Progenitor cell of endocrine pancreas (in vitro differentiated cells): ENCODE results near the gene DNAH11. TPM values are rescaled to one million over a fixed set of nuclear protein-coding genes. Genes with fewer than 3 reads are reported as not detected.
"Not testable (repeated sequence)": the region's sequence is repeated elsewhere in the genome, so short reads cannot be mapped to it uniquely, and the experiment has no call there.

ENCODE experiments used
- DNase-seq: peaks from one replicate; pipeline ENCODE4 v3.0.0; 2021; ENCODE audit warnings: low spot score; ENCODE audit not compliant: unreplicated experiment
- H3K27ac Mint-ChIP-seq: 2 replicates; pipeline ENCODE4 v1.8.0; 2021; ENCODE audit warnings: mild to moderate bottlenecking, moderate library complexity, mixed read lengths
- H3K27me3 Mint-ChIP-seq: 2 replicates; pipeline ENCODE4 v1.8.0; 2021; ENCODE audit warnings: mixed read lengths
- H3K36me3 Mint-ChIP-seq: 2 replicates; pipeline ENCODE4 v1.8.0; 2022; ENCODE audit warnings: mixed read lengths; ENCODE audit not compliant: insufficient read depth
- H3K4me1 Mint-ChIP-seq: 2 replicates; pipeline ENCODE4 v1.8.0; 2021; ENCODE audit warnings: low read depth, mixed read lengths
- H3K4me3 Mint-ChIP-seq: 2 replicates; pipeline ENCODE4 v1.8.0; 2021; ENCODE audit warnings: low read depth, mild to moderate bottlenecking, moderate library complexity, mixed read lengths
- H3K9me3 Mint-ChIP-seq: 2 replicates; pipeline ENCODE4 v1.8.0; 2021; ENCODE audit warnings: low read depth, mixed read lengths
- total RNA-seq: library from RNA; stranded (reverse); gene quantifications from 2 replicates; pipeline ENCODE4 v1.2.1, GENCODE V29; 2021
- TF ChIP-seq, protein P1 (sequence below): fragments of 200-600 bp; sonication (generic); IDR thresholded peaks from one replicate; pipeline ENCODE4 v1.5.0; 2021; ENCODE audit warnings: antibody characterized with exemption, mild to moderate bottlenecking; ENCODE audit not compliant: unreplicated experiment

Gene DNAH11
- total RNA-seq, 1 donor from 2014 or later: 1.6 TPM

GRCh38 chr7:21923658-21924057 lies 380.8 kb downstream of the DNAH11 start:
- H3K9me3 Mint-ChIP-seq: peaks cover 3% of the 10 kb centered on the region
- TF ChIP-seq, protein P1, sequence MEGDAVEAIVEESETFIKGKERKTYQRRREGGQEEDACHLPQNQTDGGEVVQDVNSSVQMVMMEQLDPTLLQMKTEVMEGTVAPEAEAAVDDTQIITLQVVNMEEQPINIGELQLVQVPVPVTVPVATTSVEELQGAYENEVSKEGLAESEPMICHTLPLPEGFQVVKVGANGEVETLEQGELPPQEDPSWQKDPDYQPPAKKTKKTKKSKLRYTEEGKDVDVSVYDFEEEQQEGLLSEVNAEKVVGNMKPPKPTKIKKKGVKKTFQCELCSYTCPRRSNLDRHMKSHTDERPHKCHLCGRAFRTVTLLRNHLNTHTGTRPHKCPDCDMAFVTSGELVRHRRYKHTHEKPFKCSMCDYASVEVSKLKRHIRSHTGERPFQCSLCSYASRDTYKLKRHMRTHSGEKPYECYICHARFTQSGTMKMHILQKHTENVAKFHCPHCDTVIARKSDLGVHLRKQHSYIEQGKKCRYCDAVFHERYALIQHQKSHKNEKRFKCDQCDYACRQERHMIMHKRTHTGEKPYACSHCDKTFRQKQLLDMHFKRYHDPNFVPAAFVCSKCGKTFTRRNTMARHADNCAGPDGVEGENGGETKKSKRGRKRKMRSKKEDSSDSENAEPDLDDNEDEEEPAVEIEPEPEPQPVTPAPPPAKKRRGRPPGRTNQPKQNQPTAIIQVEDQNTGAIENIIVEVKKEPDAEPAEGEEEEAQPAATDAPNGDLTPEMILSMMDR: no peak
- peaks cover 5% of the 10 kb centered on the region for H3K36me3 Mint-ChIP-seq
- DNase-seq: no peak
- H3K27me3 Mint-ChIP-seq: peaks cover 7% of the 10 kb centered on the region
- no peak overlapping the region for H3K4me3 Mint-ChIP-seq
- no peaks in the 10 kb centered on the region for H3K4me1 Mint-ChIP-seq
- H3K27ac Mint-ChIP-seq: no peak overlapping the region

GRCh38 chr7:21926448-21926847 lies 383.6 kb downstream of the DNAH11 start:
- peaks cover 8% of the 10 kb centered on the region for H3K27me3 Mint-ChIP-seq
- no peaks in the 10 kb centered on the region for H3K4me1 Mint-ChIP-seq
- DNase-seq: no peak
- H3K36me3 Mint-ChIP-seq: peaks cover 14% of the 10 kb centered on the region
- TF ChIP-seq, protein P1: no peak
- H3K9me3 Mint-ChIP-seq: peaks cover 15% of the 10 kb centered on the region
- no peak overlapping the region for H3K27ac Mint-ChIP-seq
- no peak overlapping the region for H3K4me3 Mint-ChIP-seq

GRCh38 chr7:21927693-21928092 lies 384.9 kb downstream of the DNAH11 start:
- no peaks in the 10 kb centered on the region for H3K4me1 Mint-ChIP-seq
- peaks cover 8% of the 10 kb centered on the region for H3K27me3 Mint-ChIP-seq
- no peak for DNase-seq
- peaks cover 18% of the 10 kb centered on the region for H3K9me3 Mint-ChIP-seq
- peaks cover 16% of the 10 kb centered on the region for H3K36me3 Mint-ChIP-seq
- TF ChIP-seq, protein P1: no peak
- no peak overlapping the region for H3K27ac Mint-ChIP-seq
- no peak overlapping the region for H3K4me3 Mint-ChIP-seq

- H3K36me3 Mint-ChIP-seq: peaks cover 40% of the 10 kb centered on the region
Measured at GRCh38 chr7:21933293-21933692, 390.5 kb downstream of the DNAH11 start.

DNA sequence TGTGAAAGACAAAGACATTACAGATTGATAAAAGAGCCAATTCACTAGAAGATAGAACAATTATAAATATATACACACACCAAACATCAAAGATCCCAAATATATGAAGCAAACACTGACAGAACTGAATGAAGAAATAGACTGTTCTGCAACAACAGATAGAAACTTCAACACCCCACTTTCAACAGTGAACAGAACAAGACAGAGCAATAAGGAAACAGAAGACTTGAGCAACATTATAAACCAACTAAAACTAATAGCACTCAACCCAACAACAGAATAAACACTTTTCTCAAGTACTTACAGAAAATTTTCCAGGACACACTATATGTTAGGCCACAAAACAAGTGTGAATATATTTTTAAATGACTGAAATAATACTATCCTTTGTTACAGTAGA lies 392.0 kb downstream of the DNAH11 start:
- TF ChIP-seq, protein P1: no peak
- Mint-ChIP-seq H3K4me3 (no peak overlapping the region), H3K4me1 (no peaks in the 10 kb centered on the region), H3K27me3 (peaks cover under 1% of the 10 kb centered on the region), H3K36me3 (peaks cover 42% of the 10 kb centered on the region), H3K9me3 (peaks cover 26% of the 10 kb centered on the region), H3K27ac (no peak overlapping the region)
- no peak for DNase-seq

More at GRCh38 chr7:21933293-21933692, 390.5 kb downstream of the DNAH11 start:
- H3K4me1 Mint-ChIP-seq, H3K27me3 Mint-ChIP-seq, DNase-seq, H3K27ac Mint-ChIP-seq, H3K4me3 Mint-ChIP-seq: not testable (repeated sequence)
- H3K9me3 Mint-ChIP-seq: peaks cover 32% of the 10 kb centered on the region

DNA sequence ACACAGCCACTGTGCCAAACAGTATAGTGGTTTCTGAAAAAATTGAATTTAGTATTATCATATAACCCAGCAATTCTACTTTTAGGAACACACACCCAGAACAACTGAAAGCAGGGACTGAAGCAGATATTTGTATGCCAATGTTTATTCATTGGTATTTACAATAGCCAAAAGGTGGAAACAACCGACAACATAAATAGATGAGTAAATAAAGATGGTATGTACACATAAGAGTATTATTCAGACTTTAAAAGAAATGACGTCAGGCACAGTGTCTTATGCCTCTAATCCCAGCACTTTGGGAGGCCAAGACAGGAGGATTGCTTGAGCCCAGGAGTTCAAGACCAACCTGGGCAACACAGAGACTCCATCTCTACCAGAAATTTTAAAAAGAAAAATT lies 395.6 kb downstream of the DNAH11 start:
- peaks cover 14% of the 10 kb centered on the region for H3K9me3 Mint-ChIP-seq
- H3K27ac Mint-ChIP-seq: no peak overlapping the region
- H3K27me3 Mint-ChIP-seq: peaks cover 5% of the 10 kb centered on the region
- H3K4me1 Mint-ChIP-seq: peaks cover 18% of the 10 kb centered on the region
- H3K36me3 Mint-ChIP-seq: peaks cover 30% of the 10 kb centered on the region
- no peak for DNase-seq
- H3K4me3 Mint-ChIP-seq: no peak overlapping the region
- TF ChIP-seq, protein P1: no peak
